ENCODE measurements around the gene OGDH.

GRCh38 chr7:44567884-44568283, 38.5 kb upstream of the OGDH start:
- TF ChIP-seq ZSCAN30 (tag by site-specific recombination; IDR thresholded peaks at IDR 0.05) (no peak), ZBTB8A (tag by site-specific recombination; IDR thresholded peaks at IDR 0.05) (no peak), ELK4 (IDR thresholded peaks at IDR 0.05; ENCODE audit: borderline replicate concordance, low read depth, low read length) (no peak), ATF2 (tag by site-specific recombination; IDR thresholded peaks at IDR 0.05; ENCODE audit: low read depth) (no peak), ZNF23 (tag by site-specific recombination; IDR thresholded peaks at IDR 0.05; ENCODE audit: borderline replicate concordance) (no peak), ZNF37A (tag by site-specific recombination; IDR thresholded peaks at IDR 0.05) (no peak), CTCF (tag by site-specific recombination; IDR thresholded peaks at IDR 0.05) (no peak), ZNF274 (IDR thresholded peaks at IDR 0.05; ENCODE audit: low read length) (no peak), ZNF274 (tag by site-specific recombination; IDR thresholded peaks at IDR 0.05; ENCODE audit: borderline replicate concordance) (no peak)
